Mesothelial cell of epicardium (in vitro differentiated cells): ENCODE data around the gene UBA3. TPM values are rescaled to one million over a fixed set of nuclear protein-coding genes. Genes with fewer than 3 reads are reported as not detected.

Experiments
- microRNA-seq: library from miRNA; unstranded; fragments of <30 nt; microRNA quantifications from one replicate; pipeline ENCODE4 v1.2.0, GENCODE V29; 2021; ENCODE audit warnings: inconsistent platforms, mixed read lengths
- total RNA-seq: library from RNA; stranded (reverse); gene quantifications from 3 replicates; pipeline ENCODE4 v1.2.1, GENCODE V29; 2021

Gene UBA3
- total RNA-seq, 1 donor from 2014 or later: 62.1 TPM

Small RNA genes lying within 50 kb of the gene (microRNA-seq; reads per million reads assigned to microRNA genes)
- gene MIR3136: 0.88 reads per million

Other genes starting within 250 kb of the UBA3 start
- gene TAFA4, start 147.8 kb downstream of the UBA3 start, total RNA-seq: 0.09 TPM in 1 of 3 replicates, not detected in the others
- gene EOGT, start 66.7 kb downstream of the UBA3 start, total RNA-seq: 8.0 to 9.6 TPM (median 8.9 TPM) in 3 replicates
- gene TMF1, start 28.0 kb downstream of the UBA3 start, total RNA-seq: 39.4 to 41.3 TPM (median 39.4 TPM) in 3 replicates
- 45.6 to 48.9 TPM (median 46.5 TPM) in 3 replicates for gene ARL6IP5, start 4.6 kb upstream of the UBA3 start, total RNA-seq
- gene LMOD3, start 42.2 kb upstream of the UBA3 start, total RNA-seq: not detected in 3 replicates